ENCODE measurements around the gene RASGRF2. TPM values are rescaled to one million over a fixed set of nuclear protein-coding genes. Genes with fewer than 3 reads are reported as not detected.

The RASGRF2 gene
- polyA plus RNA-seq, 1 donor from 2014 or later = 0.42 TPM

DNA sequence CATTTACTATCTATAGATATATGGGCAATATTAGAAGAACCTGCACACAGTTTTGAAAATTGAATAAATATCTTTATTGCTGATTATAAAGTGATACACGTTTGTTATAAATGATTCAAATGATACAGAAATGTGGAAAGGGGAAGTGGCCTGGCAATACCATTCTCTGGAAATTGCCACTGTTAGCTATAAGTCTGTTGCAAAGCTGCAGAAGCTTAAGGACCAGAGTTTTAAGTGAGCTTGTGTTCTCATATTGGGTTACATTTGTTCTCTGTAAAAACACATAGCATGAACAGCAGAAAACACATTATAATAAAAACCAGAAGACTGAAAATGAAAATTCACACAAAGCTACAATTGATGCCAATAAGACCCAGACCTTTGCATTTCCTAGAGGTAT is 59.6 kb downstream of the RASGRF2 start:
- no peak overlapping the region for H2AFZ ChIP-seq (ENCODE audit: low read depth, low read length)
- no peaks in the 10 kb centered on the region for H3K79me2 ChIP-seq (replicated peaks; ENCODE audit: insufficient read depth, low read length)
- no peaks in the 10 kb centered on the region for H4K20me1 ChIP-seq (ENCODE audit: insufficient read depth)
- no peak overlapping the region for H3K9ac ChIP-seq (ENCODE audit: low read length)
- TF ChIP-seq MXI1 (conservative IDR thresholded peaks at IDR 0.05; ENCODE audit: poor library complexity, severe bottlenecking) (no peak), TAF1 (IDR thresholded peaks at IDR 0.05; ENCODE audit: low read depth) (no peak), RAD21 (conservative IDR thresholded peaks at IDR 0.05) (no peak), POLR2AphosphoS5 (IDR thresholded peaks at IDR 0.05) (no peak), EZH2 (IDR thresholded peaks at IDR 0.05; ENCODE audit: borderline replicate concordance, insufficient read depth, low read length, poor library complexity, severe bottlenecking) (no peak), EP300 (conservative IDR thresholded peaks at IDR 0.05; ENCODE audit: poor library complexity, severe bottlenecking) (no peak), SMC3 (conservative IDR thresholded peaks at IDR 0.05; ENCODE audit: poor library complexity) (no peak)
- TF ChIP-seq, protein P1, sequence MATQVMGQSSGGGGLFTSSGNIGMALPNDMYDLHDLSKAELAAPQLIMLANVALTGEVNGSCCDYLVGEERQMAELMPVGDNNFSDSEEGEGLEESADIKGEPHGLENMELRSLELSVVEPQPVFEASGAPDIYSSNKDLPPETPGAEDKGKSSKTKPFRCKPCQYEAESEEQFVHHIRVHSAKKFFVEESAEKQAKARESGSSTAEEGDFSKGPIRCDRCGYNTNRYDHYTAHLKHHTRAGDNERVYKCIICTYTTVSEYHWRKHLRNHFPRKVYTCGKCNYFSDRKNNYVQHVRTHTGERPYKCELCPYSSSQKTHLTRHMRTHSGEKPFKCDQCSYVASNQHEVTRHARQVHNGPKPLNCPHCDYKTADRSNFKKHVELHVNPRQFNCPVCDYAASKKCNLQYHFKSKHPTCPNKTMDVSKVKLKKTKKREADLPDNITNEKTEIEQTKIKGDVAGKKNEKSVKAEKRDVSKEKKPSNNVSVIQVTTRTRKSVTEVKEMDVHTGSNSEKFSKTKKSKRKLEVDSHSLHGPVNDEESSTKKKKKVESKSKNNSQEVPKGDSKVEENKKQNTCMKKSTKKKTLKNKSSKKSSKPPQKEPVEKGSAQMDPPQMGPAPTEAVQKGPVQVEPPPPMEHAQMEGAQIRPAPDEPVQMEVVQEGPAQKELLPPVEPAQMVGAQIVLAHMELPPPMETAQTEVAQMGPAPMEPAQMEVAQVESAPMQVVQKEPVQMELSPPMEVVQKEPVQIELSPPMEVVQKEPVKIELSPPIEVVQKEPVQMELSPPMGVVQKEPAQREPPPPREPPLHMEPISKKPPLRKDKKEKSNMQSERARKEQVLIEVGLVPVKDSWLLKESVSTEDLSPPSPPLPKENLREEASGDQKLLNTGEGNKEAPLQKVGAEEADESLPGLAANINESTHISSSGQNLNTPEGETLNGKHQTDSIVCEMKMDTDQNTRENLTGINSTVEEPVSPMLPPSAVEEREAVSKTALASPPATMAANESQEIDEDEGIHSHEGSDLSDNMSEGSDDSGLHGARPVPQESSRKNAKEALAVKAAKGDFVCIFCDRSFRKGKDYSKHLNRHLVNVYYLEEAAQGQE (IDR thresholded peaks at IDR 0.05; ENCODE audit: borderline replicate concordance) = no peak
- TF ChIP-seq, protein P2, sequence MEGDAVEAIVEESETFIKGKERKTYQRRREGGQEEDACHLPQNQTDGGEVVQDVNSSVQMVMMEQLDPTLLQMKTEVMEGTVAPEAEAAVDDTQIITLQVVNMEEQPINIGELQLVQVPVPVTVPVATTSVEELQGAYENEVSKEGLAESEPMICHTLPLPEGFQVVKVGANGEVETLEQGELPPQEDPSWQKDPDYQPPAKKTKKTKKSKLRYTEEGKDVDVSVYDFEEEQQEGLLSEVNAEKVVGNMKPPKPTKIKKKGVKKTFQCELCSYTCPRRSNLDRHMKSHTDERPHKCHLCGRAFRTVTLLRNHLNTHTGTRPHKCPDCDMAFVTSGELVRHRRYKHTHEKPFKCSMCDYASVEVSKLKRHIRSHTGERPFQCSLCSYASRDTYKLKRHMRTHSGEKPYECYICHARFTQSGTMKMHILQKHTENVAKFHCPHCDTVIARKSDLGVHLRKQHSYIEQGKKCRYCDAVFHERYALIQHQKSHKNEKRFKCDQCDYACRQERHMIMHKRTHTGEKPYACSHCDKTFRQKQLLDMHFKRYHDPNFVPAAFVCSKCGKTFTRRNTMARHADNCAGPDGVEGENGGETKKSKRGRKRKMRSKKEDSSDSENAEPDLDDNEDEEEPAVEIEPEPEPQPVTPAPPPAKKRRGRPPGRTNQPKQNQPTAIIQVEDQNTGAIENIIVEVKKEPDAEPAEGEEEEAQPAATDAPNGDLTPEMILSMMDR (IDR thresholded peaks at IDR 0.05; ENCODE audit: poor library complexity, severe bottlenecking) = no peak
- no peak overlapping the region for H3K4me3 ChIP-seq (ENCODE audit: low read length)
- no peaks in the 10 kb centered on the region for H3K36me3 ChIP-seq (ENCODE audit: insufficient read depth, low read length)
- H3K27ac ChIP-seq (ENCODE audit: low read length) = no peak overlapping the region
- no peaks in the 10 kb centered on the region for H3K9me2 ChIP-seq (ENCODE audit: insufficient read depth, low read length)
- H3K9me3 ChIP-seq (ENCODE audit: low read length) = no peaks in the 10 kb centered on the region
- no peaks in the 10 kb centered on the region for H3F3A ChIP-seq (ENCODE audit: insufficient read depth, low read length, poor library complexity, severe bottlenecking)
- H3K27me3 ChIP-seq (ENCODE audit: insufficient read depth, low read depth, low read length) = no peaks in the 10 kb centered on the region
- H3K4me2 ChIP-seq (ENCODE audit: low read length) = no peak overlapping the region

DNA sequence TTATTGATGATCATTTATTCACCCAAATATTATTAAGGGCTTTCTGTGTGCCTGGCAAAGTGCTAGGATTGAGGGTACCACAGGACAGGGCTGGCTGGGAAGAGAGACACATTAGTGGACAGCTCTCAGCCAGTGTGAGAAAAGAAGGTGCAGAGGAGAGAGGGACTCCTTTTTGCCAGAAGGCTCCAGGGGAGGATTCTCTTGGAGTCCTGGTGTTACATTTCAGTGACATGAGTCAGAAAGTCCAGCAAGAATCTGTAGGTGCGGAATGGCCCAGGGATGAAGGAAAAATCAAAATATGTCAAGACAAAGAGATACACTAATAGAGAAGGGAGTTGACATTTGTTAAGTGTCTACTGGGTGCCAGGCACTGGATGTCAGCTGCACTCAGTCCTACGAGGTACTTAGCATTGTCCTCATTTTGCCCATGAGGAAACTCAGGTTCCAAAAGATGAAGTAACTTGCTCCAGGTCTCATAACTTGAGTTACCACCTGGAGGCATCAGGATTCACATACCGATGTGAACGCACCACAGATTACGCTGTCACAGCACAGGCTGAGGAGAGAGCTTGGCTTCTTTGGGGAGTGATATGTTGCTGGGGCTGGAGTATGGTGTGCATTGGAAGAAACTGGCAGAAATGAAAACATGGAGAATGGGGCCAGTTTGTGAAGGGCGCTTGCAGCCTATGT is 60.5 kb downstream of the RASGRF2 start:
- Histone ChIP-seq H3K9me3 (ENCODE audit: low read length) (no peaks in the 10 kb centered on the region), H3F3A (ENCODE audit: insufficient read depth, low read length, poor library complexity, severe bottlenecking) (no peaks in the 10 kb centered on the region), H3K9ac (ENCODE audit: low read length) (no peak overlapping the region), H4K20me1 (ENCODE audit: insufficient read depth) (no peaks in the 10 kb centered on the region), H3K79me2 (replicated peaks; ENCODE audit: insufficient read depth, low read length) (no peaks in the 10 kb centered on the region), H3K36me3 (ENCODE audit: insufficient read depth, low read length) (no peaks in the 10 kb centered on the region), H3K27ac (ENCODE audit: low read length) (no peak overlapping the region), H3K4me2 (ENCODE audit: low read length) (no peak overlapping the region), H2AFZ (ENCODE audit: low read depth, low read length) (no peak overlapping the region), H3K27me3 (ENCODE audit: insufficient read depth, low read depth, low read length) (no peaks in the 10 kb centered on the region), H3K9me2 (ENCODE audit: insufficient read depth, low read length) (no peaks in the 10 kb centered on the region), H3K4me3 (ENCODE audit: low read length) (no peak overlapping the region)
- TF ChIP-seq, protein P1 (IDR thresholded peaks at IDR 0.05; ENCODE audit: borderline replicate concordance) = no peak
- no peak for TF ChIP-seq TAF1 (IDR thresholded peaks at IDR 0.05; ENCODE audit: low read depth)
- no peak for TF ChIP-seq RAD21 (conservative IDR thresholded peaks at IDR 0.05)
- no peak for TF ChIP-seq EP300 (conservative IDR thresholded peaks at IDR 0.05; ENCODE audit: poor library complexity, severe bottlenecking)
- TF ChIP-seq POLR2AphosphoS5 (IDR thresholded peaks at IDR 0.05) = no peak
- TF ChIP-seq MXI1 (conservative IDR thresholded peaks at IDR 0.05; ENCODE audit: poor library complexity, severe bottlenecking) = no peak
- no peak for TF ChIP-seq SMC3 (conservative IDR thresholded peaks at IDR 0.05; ENCODE audit: poor library complexity)
- no peak for TF ChIP-seq EZH2 (IDR thresholded peaks at IDR 0.05; ENCODE audit: borderline replicate concordance, insufficient read depth, low read length, poor library complexity, severe bottlenecking)
- TF ChIP-seq, protein P2 (IDR thresholded peaks at IDR 0.05; ENCODE audit: poor library complexity, severe bottlenecking) = no peak
